LNCaP clone FGC (cell line): ENCODE results near the gene MAEA.

Experiments used
- DNase-seq: peaks from one replicate; pipeline ENCODE4 v3.0.0-alpha.2; 2011; ENCODE audit warnings: low read depth
- H3K4me3 ChIP-seq: 2 replicates; pipeline ENCODE4 v1.5.1; 2011; ENCODE audit warnings: mild to moderate bottlenecking, low read depth, low read length, control low read depth
- TF ChIP-seq, protein P1 (sequence below): IDR thresholded peaks from 2 replicates; pipeline ENCODE4 v1.5.1; 2012; ENCODE audit warnings: mild to moderate bottlenecking; ENCODE audit not compliant: control insufficient read depth, insufficient read depth; ENCODE audit errors: extremely low read depth

Gene MAEA

DNA sequence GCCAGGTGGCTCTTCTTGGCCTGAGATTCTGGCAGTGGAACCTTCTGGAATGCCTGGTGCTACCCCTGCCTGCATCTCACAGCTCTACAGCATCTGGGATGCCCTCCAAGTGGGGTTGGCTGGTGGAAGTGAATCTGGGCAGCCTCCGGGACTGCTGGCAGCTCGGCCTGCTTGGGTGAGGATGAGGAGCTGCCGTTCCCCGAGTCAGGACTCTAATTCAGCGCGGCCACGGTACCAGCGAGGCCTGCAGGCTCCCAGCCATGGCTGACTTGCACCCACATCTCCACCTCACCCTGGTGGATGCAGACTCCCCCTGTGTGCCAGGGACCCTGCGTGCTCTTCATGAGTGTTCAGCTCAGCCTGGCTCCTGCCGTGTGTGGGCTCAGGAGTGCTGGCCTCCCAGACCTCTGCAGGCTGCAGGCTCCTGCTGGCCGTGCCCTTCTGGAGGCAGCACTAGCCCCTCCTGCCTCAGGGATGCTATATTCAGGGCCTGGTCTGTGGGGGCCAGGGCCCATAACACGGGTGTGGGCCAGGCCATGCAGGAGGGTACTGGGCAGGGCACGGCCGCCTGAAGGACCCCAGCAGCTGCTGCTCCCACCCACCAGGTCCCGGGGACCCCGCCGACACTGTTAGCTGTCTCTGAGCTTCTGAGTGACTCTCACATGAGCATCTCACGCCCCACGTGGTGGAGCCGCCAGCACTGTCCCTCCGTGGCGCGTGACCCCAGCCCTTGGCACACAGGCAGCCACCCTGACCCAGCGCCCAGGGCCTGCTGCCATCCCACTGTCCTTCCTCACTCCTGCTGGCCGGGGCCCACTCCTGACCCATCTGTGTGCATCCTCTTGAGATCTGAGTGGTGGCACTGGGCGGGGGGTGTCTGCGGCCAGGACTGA lies 67.9 kb downstream of the MAEA start:
- TF ChIP-seq, protein P1, sequence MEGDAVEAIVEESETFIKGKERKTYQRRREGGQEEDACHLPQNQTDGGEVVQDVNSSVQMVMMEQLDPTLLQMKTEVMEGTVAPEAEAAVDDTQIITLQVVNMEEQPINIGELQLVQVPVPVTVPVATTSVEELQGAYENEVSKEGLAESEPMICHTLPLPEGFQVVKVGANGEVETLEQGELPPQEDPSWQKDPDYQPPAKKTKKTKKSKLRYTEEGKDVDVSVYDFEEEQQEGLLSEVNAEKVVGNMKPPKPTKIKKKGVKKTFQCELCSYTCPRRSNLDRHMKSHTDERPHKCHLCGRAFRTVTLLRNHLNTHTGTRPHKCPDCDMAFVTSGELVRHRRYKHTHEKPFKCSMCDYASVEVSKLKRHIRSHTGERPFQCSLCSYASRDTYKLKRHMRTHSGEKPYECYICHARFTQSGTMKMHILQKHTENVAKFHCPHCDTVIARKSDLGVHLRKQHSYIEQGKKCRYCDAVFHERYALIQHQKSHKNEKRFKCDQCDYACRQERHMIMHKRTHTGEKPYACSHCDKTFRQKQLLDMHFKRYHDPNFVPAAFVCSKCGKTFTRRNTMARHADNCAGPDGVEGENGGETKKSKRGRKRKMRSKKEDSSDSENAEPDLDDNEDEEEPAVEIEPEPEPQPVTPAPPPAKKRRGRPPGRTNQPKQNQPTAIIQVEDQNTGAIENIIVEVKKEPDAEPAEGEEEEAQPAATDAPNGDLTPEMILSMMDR, result no peak
- DNase-seq, result no peak
- H3K4me3 ChIP-seq, result no peak overlapping the region

DNA sequence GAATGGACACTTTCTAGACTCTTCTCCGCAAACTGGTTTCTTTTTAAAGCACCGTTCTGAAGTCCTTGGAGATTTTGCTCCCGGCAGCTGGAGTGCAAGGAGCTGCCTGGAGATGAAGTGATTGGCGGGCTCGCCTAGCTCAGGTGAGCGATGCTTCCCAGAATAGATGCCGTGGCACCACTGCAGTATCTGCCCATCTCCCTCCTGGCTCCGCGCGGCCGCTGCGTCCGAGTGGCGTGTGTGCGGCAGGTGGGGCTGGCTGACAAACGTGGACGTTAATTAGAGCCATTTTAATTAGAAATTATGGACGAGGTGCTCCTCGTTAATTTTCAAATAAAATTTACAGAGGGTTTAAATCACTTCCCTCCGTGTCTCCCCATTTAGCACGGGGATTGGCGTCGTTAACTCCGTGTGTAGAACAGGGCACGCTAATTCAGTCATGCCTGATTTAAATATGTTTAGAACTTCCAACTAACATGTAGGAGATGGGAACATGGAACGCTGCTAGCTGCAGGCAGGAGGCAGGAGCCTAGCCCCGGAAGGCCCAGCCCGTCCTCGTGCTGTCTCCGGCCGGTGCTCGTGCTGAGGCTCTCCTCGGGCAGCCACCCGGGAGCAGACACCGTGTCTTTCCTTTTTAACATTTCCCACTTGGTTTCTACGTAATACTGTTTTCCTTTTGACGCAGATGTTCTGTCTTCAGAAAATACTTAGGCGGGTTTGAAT lies 68.9 kb downstream of the MAEA start:
- DNase-seq, result no peak
- H3K4me3 ChIP-seq, result no peak overlapping the region
- TF ChIP-seq, protein P1, result no peak

DNA sequence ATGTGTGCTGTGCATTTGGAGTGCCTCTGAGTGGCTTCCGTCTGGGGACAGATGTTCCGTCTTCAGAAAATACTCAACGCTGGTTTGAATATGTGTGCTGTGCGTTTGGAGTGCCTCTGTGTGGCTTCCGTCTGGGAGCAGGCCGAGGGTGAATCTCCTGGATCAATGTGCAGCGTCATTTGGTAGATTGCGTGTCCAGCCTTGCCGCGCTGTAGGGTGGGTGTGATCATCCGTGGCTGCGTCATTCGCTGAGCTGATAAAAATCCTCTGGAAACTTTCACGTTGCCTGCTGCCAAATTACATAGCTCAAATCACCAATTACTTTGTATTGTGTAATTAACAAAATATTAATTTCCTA lies 69.4 kb downstream of the MAEA start:
- no peak for DNase-seq
- no peak overlapping the region for H3K4me3 ChIP-seq
- TF ChIP-seq, protein P1, result no peak

DNA sequence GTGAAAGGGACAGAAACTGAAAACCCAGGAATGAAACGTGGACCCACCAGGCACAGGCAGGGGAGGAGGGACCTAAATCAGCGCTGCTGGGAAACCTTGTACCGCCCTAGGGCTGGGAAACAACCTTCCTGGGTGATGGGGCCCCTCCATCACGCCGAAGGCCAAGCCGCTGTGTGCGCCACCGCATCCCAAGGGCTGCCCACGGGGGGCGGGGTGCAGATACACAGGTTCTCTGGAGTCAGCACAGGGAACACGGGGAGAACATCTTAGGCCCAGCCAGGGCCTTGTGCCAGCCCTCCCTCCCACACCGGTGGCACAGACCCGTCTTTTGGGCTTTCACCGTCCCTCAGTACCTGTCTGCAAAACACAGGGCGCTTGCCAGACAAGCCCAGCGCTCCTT lies 70.3 kb downstream of the MAEA start:
- H3K4me3 ChIP-seq, result no peak overlapping the region
- DNase-seq, result no peak
- TF ChIP-seq, protein P1, result no peak

DNA sequence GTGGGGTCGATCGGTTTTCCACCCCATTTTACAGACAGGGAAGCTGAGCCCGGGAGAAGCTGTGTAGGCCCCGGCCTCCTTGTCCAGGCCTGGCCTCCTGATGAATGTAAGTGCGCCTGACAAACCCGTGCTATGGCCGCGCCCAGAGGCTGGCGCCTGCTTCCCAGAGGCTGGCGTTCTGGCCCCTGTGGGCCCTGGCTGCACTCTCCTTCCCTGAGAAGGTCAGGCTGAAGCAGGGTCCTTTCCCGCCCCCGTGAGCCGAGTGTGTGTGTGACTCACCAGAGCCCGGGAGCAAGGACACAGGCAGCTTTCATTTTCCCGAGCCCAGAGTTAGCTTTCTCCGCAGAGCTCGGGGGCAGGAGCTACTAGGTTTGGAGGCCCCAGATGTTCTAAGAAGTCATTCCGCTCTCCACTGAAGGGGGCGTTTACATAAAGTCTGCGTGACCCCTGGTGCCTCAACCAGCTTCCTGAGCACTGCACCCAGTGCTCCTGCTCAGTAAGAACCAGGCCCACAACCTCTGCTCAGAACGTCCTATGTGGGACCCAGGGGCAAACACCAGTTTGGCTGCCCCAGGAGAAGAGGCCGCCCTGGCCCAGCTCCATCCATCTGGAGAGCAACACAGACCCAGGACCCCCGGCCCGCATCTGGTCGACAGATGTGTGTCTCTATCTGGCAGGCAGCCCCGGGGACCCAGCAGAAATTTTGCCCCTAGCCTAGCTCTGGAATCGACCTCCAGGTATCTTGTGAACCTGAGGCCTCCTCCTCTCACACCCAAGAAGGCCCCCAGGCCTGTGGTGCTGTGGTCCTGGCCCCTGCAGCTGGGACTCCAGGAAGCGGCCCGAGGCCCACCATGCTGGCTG lies 71.0 kb downstream of the MAEA start:
- H3K4me3 ChIP-seq, result no peak overlapping the region
- DNase-seq, result no peak
- TF ChIP-seq, protein P1, result no peak

DNA sequence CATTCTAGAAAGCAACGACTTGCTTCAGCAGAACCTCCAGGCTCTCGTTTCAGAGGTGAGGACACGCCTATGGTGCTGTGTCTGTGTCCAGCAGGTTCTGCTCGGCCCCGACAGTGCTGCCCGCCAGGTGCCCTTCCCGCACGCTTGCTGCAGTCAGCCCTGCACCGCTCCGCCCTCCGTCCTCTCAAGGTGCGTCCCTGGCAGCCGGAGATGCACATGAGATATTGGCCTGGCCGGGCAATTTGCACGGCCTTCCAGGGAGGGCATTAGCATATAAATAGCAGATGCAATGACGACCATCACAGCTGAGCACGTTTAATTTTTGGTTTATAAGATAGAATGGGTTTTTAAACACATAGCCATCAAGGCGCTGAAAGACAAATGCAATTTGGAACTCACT lies 71.7 kb downstream of the MAEA start:
- no peak overlapping the region for H3K4me3 ChIP-seq
- DNase-seq, result no peak
- TF ChIP-seq, protein P1, result no peak
